CD4-positive, alpha-beta T cell treated with Interleukin-15 for 4 hours (primary cell): Measurements from ENCODE around the gene PRSS35.
A peak's percentile ranks its signal among the peaks of the same experiment; 100 is the strongest.
"Not testable (repeated sequence)": the region's sequence is repeated elsewhere in the genome, so short reads cannot be mapped to it uniquely, and the experiment has no call there.

Experiments
- DNase-seq: peaks from one replicate; pipeline ENCODE4 v3.0.0-alpha.2; 2020; ENCODE audit warnings: low spot score

PRSS35 gene

DNA sequence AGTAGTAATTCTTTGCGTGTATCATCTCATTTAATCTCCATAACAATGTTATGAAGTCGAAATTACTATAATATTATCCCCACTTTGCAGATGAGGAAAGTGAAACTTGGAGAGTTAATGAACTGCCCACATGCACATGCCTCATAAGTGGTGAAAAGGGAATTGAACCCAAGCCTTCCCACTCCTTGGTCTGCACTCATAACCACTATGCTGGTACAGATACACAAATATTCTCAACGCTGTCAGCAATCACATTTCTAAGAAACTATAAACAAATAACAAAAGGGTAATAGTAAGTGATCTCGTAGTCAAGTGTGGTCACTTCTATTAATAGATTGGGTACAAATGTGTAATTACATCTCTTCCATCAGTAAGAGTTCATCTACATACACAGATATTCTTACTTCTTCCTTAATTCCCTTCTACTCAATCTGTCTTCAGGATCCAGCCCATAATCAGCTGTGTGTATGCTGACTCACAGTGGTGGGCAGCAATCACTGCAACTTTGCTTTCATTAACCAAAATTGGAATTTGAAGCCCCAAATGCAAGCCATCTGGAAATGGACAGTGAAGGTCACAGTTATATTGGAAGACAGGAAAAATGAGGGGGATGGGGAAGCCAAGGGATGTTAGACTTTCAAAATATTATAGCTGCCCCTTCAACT lies 6.6 kb downstream of the PRSS35 start:
- no peak for DNase-seq

- peak; percentile 47 for DNase-seq
Measured at GRCh38 chr6:83536034-83536646, 23.8 kb downstream of the PRSS35 start.

DNA sequence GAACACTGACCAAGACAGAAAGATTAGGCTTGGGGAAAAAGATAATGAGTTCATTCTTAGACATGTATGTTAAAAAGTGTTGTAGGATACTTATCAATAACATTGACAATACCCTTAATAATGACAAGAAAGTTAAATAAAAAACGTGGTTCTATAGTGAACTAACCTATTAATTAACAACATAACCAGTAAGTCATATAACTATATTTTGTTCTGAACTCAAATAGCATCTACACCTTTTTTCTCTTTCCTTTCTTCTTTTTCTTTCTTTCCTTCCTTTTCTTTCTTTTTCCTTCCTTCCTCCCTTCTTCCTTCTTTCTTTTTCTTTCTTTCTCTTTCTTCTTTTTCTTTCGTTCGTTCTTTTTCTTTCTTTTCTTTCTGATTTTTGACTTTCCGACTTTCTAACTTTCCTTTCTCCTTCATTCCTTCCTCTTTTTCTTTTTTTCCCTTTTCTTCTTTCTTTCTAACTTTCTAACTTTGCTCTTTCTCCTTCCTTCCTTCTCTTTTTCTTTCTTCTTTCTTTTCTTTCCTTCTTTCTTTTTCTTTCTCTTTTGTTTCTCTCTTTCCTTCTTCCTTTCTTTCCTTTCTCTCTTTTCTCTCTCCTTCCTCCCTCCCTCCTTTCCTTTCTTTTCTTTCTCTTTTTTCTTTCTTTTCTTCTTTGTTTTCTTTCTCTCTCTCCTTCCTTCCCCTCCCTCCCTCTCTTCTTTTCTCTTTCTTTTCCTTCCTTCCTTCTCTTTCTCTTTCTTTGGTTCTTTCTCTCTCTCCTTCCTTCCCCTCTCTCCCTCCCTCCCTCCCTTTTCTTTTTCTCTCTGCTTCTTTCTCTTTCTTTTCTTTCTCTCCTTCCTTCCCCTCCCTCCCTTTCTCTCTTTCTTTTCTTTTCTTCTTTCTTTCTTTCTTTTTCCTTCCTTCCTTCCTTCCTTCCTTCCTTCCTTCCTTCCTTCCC lies 24.6 kb downstream of the PRSS35 start:
- DNase-seq = no peak

- no peak for DNase-seq
Measured at GRCh38 chr6:83539678-83540077, 27.3 kb downstream of the PRSS35 start.

DNA sequence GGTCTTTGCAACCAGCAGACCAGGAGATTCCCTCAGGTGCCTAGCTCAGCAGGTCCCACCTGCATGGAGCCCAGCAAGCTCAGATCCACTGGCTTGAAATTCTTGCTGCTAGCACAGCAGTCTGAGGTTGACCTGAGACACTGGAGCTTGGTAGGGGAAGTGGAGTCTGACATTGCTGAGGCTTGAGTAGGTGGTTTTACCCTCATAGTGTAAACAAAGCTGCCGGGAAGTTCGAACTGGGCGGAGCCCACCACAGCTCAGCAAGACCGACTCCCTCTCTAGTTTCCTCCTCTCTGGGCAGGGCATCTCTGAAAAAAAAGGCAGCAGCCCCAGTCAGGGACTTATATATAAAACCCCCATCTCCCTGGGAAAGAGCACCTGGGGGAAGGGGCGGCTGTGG lies 34.3 kb downstream of the PRSS35 start:
- no peak for DNase-seq

GRCh38 chr6:83550482-83550881 lies 38.1 kb downstream of the PRSS35 start:
- DNase-seq = not testable (repeated sequence)

DNA sequence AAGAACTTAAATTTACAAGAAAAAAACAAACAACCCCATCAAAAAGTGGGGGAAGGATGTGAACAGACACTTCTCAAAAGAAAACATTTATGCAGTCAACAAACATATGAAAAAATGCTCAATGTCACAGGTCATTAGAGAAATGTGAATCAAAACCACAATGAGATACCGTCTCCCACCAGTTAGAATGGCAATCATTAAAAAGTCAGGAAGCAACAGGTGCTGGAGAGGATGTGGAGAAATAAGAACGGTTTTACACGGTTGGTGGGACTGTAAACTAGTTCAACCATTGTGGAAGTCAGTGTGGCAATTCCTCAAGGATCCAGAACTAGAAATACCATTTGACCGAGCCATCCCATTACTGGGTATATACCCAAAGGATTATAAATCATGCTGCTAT lies 39.4 kb downstream of the PRSS35 start:
- not testable (repeated sequence) for DNase-seq

GRCh38 chr6:83556871-83557270 lies 44.5 kb downstream of the PRSS35 start:
- no peak for DNase-seq

DNA sequence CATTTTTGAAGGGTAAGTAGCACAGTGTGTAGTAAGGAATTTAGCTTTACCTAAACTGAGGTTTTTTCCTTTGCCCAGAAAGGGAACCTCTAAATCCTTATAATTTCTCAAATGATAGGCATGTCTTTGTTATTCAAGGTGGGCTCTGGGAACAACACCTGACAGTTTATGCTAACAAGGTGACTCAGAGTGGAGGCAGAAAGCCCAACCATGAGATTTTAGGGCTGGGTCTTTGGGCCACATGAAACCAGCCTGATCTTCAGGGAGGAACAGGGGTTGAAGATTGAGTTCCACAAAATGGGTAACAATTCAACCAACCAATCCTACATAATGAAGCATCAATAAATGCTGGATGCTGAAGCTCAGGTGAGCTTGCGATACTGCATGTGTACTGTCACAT lies 46.6 kb downstream of the PRSS35 start:
- no peak for DNase-seq

- DNase-seq = not testable (repeated sequence)
Measured at GRCh38 chr6:83571663-83572185, 59.4 kb downstream of the PRSS35 start.

DNA sequence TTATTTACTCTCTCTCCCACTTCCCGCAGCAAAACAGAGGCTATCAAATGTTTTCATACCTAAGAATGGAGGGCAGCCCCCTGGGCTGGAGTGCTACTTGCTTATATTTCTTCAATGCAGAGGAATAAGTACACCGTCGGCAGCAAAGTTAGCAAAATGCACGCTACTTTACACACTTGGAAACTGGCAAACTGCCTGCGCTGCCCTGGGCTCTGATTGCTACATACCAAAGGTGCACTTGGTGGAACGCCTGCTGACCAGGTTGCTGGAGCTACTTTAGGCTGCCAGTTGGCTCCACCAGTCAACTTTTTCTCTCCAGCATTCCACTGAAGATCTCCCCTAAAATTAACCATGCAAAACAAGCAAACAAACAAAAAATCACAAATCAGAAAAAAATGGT lies 62.4 kb downstream of the PRSS35 start:
- no peak for DNase-seq
